HepG2 (cell line): ENCODE measurements around the gene SPATS2. TPM values are rescaled to one million over a fixed set of nuclear protein-coding genes. Genes with fewer than 3 reads are reported as not detected.

Source experiments
- SYNCRIP ChIP-seq: fragments of 200-400 bp; formaldehyde crosslinking; IDR thresholded peaks from 2 replicates; pipeline ENCODE4 v1.6.1; 2018; ENCODE audit warnings: mild to moderate bottlenecking, low read depth, low read length; ENCODE audit not compliant: insufficient read depth
- TEAD3 ChIP-seq: optimal IDR thresholded peaks from 2 replicates; pipeline ENCODE3; 2016; ENCODE audit warnings: borderline replicate concordance
- ZBTB40 ChIP-seq, 2 experiments: fragments of 450-650 bp in 1 of 2; sonication (generic) in 1 of 2; formaldehyde crosslinking in 1 of 2; IDR thresholded peaks; 2 replicates each; pipeline versions ENCODE4 v1.6.1 to v1.8.0; 2016 to 2022; ENCODE audit warnings: antibody characterized with exemption in 1 of 2, mild to moderate bottlenecking in 1 of 2, missing genetic modification reagents in 1 of 2
- ZNF577 ChIP-seq: sonication (generic); formaldehyde crosslinking; IDR thresholded peaks from 2 replicates; pipeline ENCODE4 v1.4.0; 2020; ENCODE audit warnings: mild to moderate bottlenecking, low read depth, missing genetic modification reagents, borderline replicate concordance
- polyA plus RNA-seq, 8 experiments: library from polyadenylated mRNA; depleted of rRNA in 3 of 8; stranded (reverse) in 7 of 8; unstranded in 1 of 8; fragments of >200 nt; fragmentation: Illumina TruSeq in 4 of 8; extraction: Trizol in 4 of 8; gene quantifications; 2 replicates each; pipeline versions ENCODE4 v1.2.1 to v1.2.3, GENCODE V29; 2011 to 2016; ENCODE audit warnings: low read depth in 4 of 8, missing spikeins in 1 of 8, mixed read lengths in 1 of 8; ENCODE audit not compliant: insufficient read depth in 1 of 8
- total RNA-seq, 5 experiments: library from RNA; depleted of rRNA; stranded (reverse); fragments of >200 nt; fragmentation: Illumina TruSeq; extraction: Trizol; gene quantifications; 2 replicates each; pipeline ENCODE4 v1.2.3, GENCODE V29; 2016; ENCODE audit warnings: low read depth in 1 of 5

The SPATS2 gene
- total and polyA plus RNA-seq, 2 of the 13 experiments (the other 11 are each of a cell fraction or from before 2014, with no cell fraction given), result 19.3 to 28.1 TPM

- TF ChIP-seq ZBTB40 (IDR thresholded peaks at IDR 0.05) (no peak), ZBTB40 (CRISPR knock-in tag; IDR thresholded peaks at IDR 0.05) (no peak), TEAD3 (CRISPR knock-in tag) (no peak), SYNCRIP (no peak), ZNF577 (no peak)
These were observed 53.3 kb downstream of the SPATS2 start (continued) for GRCh38 chr12:49420556-49420955.
